Left ventricle myocardium inferior (tissue), 1 donor: ENCODE measurements around the gene CDK2AP2. TPM values are rescaled to one million over a fixed set of nuclear protein-coding genes. Genes with fewer than 3 reads are reported as not detected.

Experiments
- DNase-seq: peaks from one replicate; pipeline ENCODE4 v3.0.0-alpha.2; 2020
- H3K27ac ChIP-seq: fragments of 200-600 bp; replicated peaks from 2 replicates; pipeline ENCODE4 v1.8.0; 2021
- H3K27me3 ChIP-seq: fragments of 200-600 bp; 2 replicates; pipeline ENCODE4 v1.8.0; 2021; ENCODE audit warnings: low read depth
- H3K36me3 ChIP-seq: fragments of 200-600 bp; 2 replicates; pipeline ENCODE4 v1.8.0; 2021
- H3K4me1 ChIP-seq: fragments of 200-600 bp; 2 replicates; pipeline ENCODE4 v1.8.0; 2021
- H3K4me3 ChIP-seq: fragments of 200-600 bp; 2 replicates; pipeline ENCODE4 v1.8.0; 2021; ENCODE audit warnings: mild to moderate bottlenecking, moderate library complexity
- H3K9me3 ChIP-seq: fragments of 200-600 bp; replicated peaks from 2 replicates; pipeline ENCODE4 v1.8.0; 2021
- intact Hi-C: fragments of 100-400 bp; cut with micrococcal nuclease; formaldehyde crosslinking; loops from one replicate; pipeline ENCODE4 v1.11.0; 2022
- total RNA-seq: library from RNA; stranded (reverse); fragmentation: NEBNext Ultra II Directional; extraction: Animal tissue kit (Norgen Biotek cat#: 25700); gene quantifications from one replicate; pipeline ENCODE4 v1.2.1, GENCODE V29; 2021
- TF ChIP-seq, protein P1 (sequence below): fragments of 200-600 bp; IDR thresholded peaks from 2 replicates; pipeline ENCODE4 v1.8.0; 2021; ENCODE audit warnings: antibody characterized with exemption, mild to moderate bottlenecking, borderline replicate concordance
- donor health status: DM: no; HTN: yes; CAD: no; lungs with severe emphysema.

Gene CDK2AP2
- total RNA-seq, 1 donor from 2014 or later = 66.1 TPM

DNA sequence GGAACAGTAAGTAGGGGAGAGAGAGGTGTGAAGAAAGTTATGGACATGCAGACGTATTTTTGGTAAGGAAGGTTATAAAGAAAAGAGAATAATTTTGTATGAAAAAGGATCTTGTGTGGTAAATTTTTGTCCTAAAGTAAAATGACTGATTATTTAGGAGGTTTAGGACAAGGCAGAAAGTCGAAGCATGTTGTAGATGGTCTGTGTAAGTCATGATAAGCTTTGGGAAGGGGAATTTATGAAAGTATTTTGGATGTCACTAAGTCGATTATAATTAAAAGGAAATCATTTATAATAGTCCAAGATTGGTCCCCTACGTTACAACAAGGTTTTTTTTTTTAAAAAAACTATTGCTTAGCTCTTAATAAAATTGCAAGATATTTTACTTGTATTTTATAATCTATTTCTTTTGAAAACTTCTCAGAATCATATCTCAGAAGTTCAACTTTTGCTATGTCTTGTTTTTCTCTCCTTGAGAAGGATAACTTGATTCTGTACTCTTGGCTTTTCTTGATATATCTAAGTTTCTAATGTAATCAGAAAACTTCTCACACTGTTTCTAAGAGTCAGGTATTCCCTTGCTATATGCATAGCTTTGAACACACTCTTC lies 26.2 kb upstream of the CDK2AP2 start:
- no peaks in the 10 kb centered on the region for H3K36me3 ChIP-seq
- peaks cover 19% of the 10 kb centered on the region for H3K9me3 ChIP-seq
- no peak overlapping the region for H3K4me3 ChIP-seq
- H3K27ac ChIP-seq = no peak overlapping the region
- H3K4me1 ChIP-seq = no peaks in the 10 kb centered on the region
- DNase-seq = no peak
- TF ChIP-seq, protein P1, sequence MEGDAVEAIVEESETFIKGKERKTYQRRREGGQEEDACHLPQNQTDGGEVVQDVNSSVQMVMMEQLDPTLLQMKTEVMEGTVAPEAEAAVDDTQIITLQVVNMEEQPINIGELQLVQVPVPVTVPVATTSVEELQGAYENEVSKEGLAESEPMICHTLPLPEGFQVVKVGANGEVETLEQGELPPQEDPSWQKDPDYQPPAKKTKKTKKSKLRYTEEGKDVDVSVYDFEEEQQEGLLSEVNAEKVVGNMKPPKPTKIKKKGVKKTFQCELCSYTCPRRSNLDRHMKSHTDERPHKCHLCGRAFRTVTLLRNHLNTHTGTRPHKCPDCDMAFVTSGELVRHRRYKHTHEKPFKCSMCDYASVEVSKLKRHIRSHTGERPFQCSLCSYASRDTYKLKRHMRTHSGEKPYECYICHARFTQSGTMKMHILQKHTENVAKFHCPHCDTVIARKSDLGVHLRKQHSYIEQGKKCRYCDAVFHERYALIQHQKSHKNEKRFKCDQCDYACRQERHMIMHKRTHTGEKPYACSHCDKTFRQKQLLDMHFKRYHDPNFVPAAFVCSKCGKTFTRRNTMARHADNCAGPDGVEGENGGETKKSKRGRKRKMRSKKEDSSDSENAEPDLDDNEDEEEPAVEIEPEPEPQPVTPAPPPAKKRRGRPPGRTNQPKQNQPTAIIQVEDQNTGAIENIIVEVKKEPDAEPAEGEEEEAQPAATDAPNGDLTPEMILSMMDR = no peak
- no peaks in the 10 kb centered on the region for H3K27me3 ChIP-seq
- intact Hi-C loops = no loop called here

DNA sequence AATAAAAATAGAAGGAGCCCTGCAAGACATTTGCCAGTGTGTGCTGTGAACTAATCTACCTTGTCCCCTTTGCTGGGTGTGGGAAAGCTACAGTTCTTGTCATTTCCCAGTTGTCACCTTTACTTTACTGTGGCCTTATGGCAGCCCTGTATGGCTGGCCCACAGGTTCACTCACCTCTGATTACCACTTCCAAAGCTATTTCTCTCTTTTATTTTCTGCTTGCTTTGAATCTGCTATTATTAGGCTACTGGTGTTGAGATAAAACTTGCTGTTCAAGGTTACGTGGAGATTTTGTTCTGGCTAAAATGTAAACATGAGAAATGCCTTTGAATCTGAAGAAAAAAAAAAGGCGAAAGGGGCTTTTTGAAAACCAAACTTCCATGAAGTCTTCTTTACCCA lies 24.9 kb upstream of the CDK2AP2 start:
- intact Hi-C loops = no loop called here
- no peak overlapping the region for H3K27ac ChIP-seq
- peaks cover 19% of the 10 kb centered on the region for H3K9me3 ChIP-seq
- no peak overlapping the region for H3K4me3 ChIP-seq
- H3K36me3 ChIP-seq = no peaks in the 10 kb centered on the region
- H3K4me1 ChIP-seq = no peaks in the 10 kb centered on the region
- TF ChIP-seq, protein P1 = no peak
- DNase-seq = no peak
- H3K27me3 ChIP-seq = no peaks in the 10 kb centered on the region

DNA sequence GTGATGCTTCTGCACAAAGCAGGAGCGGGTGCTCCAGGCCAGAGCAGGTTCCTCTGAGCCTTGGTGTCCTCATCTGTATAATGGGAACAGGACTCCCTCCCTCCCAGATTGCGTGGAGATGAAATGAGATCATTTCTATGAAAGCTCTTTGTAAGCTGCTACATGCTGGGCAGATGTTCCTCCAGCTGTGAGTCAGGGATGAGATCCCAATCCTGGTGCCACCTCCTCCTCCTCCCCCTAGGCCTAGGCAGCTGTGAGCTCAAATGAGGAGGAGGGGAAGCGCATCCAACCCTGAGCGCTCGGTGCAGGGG lies 22.3 kb upstream of the CDK2AP2 start:
- DNase-seq = no peak
- H3K27ac ChIP-seq = no peak overlapping the region
- H3K27me3 ChIP-seq = no peaks in the 10 kb centered on the region
- no peaks in the 10 kb centered on the region for H3K4me1 ChIP-seq
- H3K9me3 ChIP-seq = peaks cover 19% of the 10 kb centered on the region
- TF ChIP-seq, protein P1 = no peak
- no peak overlapping the region for H3K4me3 ChIP-seq
- H3K36me3 ChIP-seq = no peaks in the 10 kb centered on the region
- intact Hi-C loops = no loop called here

DNA sequence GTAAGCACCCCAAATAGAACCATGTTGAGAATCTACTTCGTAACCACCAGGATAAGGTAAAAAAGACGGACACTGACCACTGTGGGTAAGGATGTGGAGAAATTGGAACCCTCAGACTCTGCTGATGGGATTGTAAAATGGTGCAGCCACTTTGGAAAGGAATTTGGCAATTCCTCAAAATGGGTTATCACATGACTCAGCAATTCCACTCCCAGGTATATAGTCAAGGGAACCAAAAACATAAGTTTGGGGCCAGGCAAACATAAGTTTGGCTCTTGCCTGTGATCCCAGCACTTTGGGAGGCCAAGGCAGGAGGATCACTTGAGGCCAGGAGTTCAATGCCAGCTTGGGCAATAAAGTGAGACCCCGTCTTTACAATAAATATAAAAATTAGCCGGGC lies 20.4 kb upstream of the CDK2AP2 start:
- DNase-seq = no peak
- Histone ChIP-seq H3K4me3 (no peak overlapping the region), H3K36me3 (no peaks in the 10 kb centered on the region), H3K27me3 (peaks cover 10% of the 10 kb centered on the region), H3K4me1 (no peaks in the 10 kb centered on the region), H3K27ac (no peak overlapping the region), H3K9me3 (peaks cover 2% of the 10 kb centered on the region)
- TF ChIP-seq, protein P1 = no peak
- intact Hi-C loops = no loop called here

DNA sequence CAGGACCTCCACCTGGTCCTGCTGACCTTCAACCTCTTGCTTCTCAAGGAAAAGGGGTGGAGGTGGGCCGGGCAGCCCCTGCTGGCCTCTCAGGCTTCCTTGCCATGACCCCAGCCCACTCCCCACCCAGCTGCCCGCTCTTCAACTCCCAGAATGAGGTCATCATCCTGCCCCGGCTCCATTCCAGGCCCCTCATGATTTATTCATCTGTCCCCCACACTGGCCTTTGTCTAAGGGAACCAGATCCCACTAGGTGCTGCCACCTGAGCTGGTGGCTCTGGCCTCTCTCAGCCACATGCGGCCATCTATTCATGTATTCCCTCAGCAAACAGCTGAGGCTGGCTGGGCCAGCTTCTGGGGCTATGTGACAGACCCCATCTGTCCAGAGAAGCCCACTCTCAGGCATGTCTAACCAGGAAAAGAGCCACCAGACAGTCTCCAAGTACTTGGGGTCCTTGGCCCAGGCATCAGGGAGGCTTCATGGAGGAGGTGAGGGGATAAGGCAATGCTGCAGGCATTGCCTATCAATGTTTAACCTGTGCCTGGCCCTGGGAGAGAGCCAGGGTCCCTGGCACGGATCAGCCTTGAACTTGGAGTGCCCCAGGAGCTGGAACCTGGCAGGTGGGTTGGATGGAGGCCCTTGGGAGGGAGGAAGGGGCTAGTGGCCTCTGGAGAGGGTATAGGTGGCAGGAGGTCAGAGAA lies 17.5 kb upstream of the CDK2AP2 start:
- H3K9me3 ChIP-seq = no peaks in the 10 kb centered on the region
- no peaks in the 10 kb centered on the region for H3K36me3 ChIP-seq
- H3K27me3 ChIP-seq = peaks cover 12% of the 10 kb centered on the region
- no peak overlapping the region for H3K27ac ChIP-seq
- TF ChIP-seq, protein P1 = no peak
- intact Hi-C loops = no loop called here
- no peak for DNase-seq
- no peak overlapping the region for H3K4me3 ChIP-seq
- no peaks in the 10 kb centered on the region for H3K4me1 ChIP-seq
